Neutrophil (primary cell): ENCODE results near the gene ETFA.

Experiments
- H3K27ac ChIP-seq: fragments of 200-600 bp; sonication (generic); 2 replicates; pipeline ENCODE4 v1.5.1; 2016; ENCODE audit warnings: mild to moderate bottlenecking, moderate library complexity
- H3K27me3 ChIP-seq: fragments of 200-600 bp; sonication (generic); 2 replicates; pipeline ENCODE4 v1.6.0; 2016; ENCODE audit warnings: mild to moderate bottlenecking
- H3K36me3 ChIP-seq: fragments of 200-600 bp; sonication (generic); 2 replicates; pipeline ENCODE4 v1.5.1; 2017
- H3K4me1 ChIP-seq, 2 experiments: fragments of 200-600 bp in 1 of 2; sonication (generic) in 1 of 2; 1 replicate in 1 of 2; 2 replicates in 1 of 2; pipeline versions ENCODE4 v1.5.1 to v1.6.1; 2013 to 2016; ENCODE audit warnings: low read depth in 1 of 2, low read length in 1 of 2, mild to moderate bottlenecking in 1 of 2, moderate library complexity in 1 of 2; ENCODE audit not compliant: control insufficient read depth in 1 of 2, insufficient read depth in 1 of 2
- H3K4me3 ChIP-seq, 2 experiments: fragments of 200-600 bp in 1 of 2; sonication (generic) in 1 of 2; 1 replicate in 1 of 2; 2 replicates in 1 of 2; pipeline ENCODE4 v1.5.1; 2013 to 2016; ENCODE audit warnings: low read depth in 1 of 2, low read length in 1 of 2, mild to moderate bottlenecking in 1 of 2, moderate library complexity in 1 of 2
- H3K9me3 ChIP-seq: fragments of 200-600 bp; sonication (generic); 2 replicates; pipeline ENCODE4 v1.5.1; 2016
- TF ChIP-seq, protein P1 (sequence below): fragments of 200-600 bp; sonication (generic); IDR thresholded peaks from 2 replicates; pipeline ENCODE4 v1.5.1; 2016; ENCODE audit warnings: antibody characterized with exemption

The ETFA gene

DNA sequence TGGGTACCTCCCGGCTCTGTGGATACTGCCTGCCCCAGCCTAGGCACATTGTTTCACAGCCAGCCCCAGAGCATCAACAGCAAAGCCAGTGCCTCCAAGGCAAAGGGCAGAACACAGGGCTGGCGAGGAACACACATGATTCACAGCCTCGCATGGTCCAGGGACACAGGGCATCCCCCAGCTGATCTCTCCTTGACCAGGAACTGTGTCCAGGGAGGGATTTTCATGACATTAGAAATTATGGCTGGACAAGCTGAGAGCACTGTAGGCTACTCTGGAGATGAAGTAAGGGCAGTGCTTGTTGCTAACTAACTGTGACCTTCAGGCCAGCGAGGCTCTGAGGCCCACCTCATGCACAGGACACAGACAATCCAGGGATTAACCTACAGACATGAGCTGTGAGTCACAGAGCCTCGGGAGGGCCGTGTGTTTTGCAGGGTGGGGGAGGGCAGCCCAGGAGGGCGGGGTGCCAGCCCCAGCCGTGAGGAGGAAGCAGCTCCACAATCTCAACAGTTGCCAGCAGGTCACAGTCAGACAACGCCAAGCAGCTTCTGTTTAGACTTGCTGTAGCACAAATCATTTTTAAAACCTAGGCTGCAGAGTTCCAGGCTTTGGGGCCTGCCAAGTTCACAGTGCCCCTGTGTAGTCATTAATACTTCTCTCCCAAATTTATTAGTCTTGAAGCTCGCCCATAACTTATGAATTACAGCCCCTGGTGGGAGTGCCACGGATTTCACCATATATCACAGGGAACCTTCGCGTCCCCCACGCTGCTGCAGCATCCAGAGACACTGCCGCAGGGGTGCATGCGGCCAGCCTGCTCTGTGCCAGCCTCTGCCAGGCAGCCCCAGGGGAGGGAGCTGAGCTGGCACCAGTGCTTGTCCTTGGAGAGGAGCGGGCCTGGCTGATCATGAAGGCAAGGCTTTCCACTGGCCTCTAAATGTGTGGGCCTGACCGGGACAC is 114.7 kb downstream of the ETFA start:
- H3K36me3 ChIP-seq: no peaks in the 10 kb centered on the region
- H3K4me1 ChIP-seq: peaks cover under 1% of the 10 kb centered on the region in 2 experiments
- H3K4me3 ChIP-seq: no peak overlapping the region
- TF ChIP-seq, protein P1, sequence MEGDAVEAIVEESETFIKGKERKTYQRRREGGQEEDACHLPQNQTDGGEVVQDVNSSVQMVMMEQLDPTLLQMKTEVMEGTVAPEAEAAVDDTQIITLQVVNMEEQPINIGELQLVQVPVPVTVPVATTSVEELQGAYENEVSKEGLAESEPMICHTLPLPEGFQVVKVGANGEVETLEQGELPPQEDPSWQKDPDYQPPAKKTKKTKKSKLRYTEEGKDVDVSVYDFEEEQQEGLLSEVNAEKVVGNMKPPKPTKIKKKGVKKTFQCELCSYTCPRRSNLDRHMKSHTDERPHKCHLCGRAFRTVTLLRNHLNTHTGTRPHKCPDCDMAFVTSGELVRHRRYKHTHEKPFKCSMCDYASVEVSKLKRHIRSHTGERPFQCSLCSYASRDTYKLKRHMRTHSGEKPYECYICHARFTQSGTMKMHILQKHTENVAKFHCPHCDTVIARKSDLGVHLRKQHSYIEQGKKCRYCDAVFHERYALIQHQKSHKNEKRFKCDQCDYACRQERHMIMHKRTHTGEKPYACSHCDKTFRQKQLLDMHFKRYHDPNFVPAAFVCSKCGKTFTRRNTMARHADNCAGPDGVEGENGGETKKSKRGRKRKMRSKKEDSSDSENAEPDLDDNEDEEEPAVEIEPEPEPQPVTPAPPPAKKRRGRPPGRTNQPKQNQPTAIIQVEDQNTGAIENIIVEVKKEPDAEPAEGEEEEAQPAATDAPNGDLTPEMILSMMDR: no peak
- H3K27ac ChIP-seq: no peak overlapping the region
- H3K9me3 ChIP-seq: no peaks in the 10 kb centered on the region
- peaks cover 25% of the 10 kb centered on the region for H3K27me3 ChIP-seq

DNA sequence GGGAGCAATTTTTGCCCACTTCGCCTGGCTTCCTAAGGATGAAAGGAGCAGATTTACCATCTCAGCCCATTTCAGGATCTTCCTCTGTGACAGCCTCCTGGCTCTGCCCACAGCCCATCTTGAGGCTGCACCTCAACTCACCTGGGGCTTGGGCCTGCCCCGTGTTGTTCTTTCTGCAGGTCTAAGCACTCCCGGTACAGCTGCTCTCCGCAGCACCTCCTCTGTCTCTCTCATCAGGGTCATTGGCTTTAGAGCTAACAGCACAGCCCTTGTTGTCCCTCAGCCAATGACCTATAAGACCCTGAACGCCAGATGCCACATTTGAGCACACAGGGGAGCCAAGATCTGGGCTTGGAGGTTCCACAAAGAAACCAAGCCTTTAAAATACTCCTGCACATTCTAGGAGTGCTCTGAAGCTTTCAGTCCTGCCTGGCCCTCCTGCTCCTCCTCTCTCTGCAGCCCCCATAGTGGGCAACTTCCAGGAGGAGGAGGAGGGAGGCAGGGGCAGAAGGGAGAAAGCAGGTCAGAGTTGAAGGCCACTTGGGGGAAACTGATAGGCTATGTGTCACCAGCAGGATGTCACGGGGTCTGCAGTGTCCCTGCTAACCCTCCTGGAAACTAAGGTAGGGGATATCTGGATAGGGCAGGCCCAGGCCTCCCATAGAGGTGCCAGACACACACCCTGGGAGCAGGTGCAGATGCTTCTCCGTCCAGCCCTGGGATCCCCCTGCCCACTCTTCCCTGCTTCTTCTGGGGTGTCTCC is 115.6 kb downstream of the ETFA start:
- H3K4me1 ChIP-seq: peaks cover 9% of the 10 kb centered on the region in 2 experiments
- H3K27me3 ChIP-seq: peaks cover 34% of the 10 kb centered on the region
- H3K36me3 ChIP-seq: no peaks in the 10 kb centered on the region
- H3K4me3 ChIP-seq: no peak overlapping the region
- TF ChIP-seq, protein P1: no peak
- H3K27ac ChIP-seq: no peak overlapping the region
- no peaks in the 10 kb centered on the region for H3K9me3 ChIP-seq

DNA sequence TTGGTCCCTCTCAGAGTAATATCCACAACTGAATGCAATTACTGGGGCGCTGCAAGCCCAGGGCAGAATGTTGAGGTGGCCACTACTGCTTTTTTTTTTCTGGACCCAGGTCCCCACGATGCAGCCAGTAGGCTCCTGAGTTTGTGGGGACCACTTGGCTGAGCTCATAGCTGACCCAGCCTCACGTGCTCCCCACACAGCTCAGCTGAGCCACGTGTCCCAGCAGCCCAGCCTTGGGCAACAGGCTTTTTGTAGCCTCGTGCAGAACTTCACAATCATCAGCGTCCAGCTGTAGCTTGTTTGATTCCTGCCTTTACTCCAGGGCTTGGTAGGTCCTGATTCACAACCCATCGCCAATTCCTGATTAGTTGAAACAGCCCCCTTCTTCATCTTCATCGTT is 117.3 kb downstream of the ETFA start:
- Histone ChIP-seq H3K4me1 (peaks cover 12 to 13% of the 10 kb centered on the region in 2 experiments), H3K27ac (no peak overlapping the region), H3K27me3 (peaks cover 51% of the 10 kb centered on the region), H3K36me3 (no peaks in the 10 kb centered on the region), H3K9me3 (no peaks in the 10 kb centered on the region), H3K4me3 (no peak overlapping the region)
- TF ChIP-seq, protein P1: no peak

DNA sequence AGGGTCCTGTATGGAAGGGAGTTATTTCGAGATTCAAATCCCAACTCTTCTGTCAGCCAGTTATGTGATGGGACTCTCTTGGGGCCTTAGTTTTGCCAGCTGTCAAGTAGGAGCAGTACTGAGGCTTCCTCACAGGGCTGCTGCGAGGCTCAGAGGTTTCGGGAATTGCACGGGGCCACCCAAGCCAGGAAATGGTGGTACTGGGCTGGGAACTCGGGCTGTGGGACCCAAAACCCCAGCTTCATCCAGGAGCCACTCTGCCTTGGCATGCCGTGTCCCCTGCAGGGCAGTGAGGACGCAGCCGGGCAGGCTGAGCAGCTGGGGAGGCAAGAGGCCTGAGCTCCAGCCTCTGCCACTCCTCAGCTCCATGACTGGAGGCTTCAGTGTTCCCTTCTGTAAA is 118.6 kb downstream of the ETFA start:
- H3K36me3 ChIP-seq: no peaks in the 10 kb centered on the region
- H3K27ac ChIP-seq: no peak overlapping the region
- no peaks in the 10 kb centered on the region for H3K9me3 ChIP-seq
- TF ChIP-seq, protein P1: no peak
- no peak overlapping the region for H3K4me3 ChIP-seq
- H3K27me3 ChIP-seq: peaks cover 63% of the 10 kb centered on the region
- H3K4me1 ChIP-seq: peaks cover 12 to 13% of the 10 kb centered on the region in 2 experiments

DNA sequence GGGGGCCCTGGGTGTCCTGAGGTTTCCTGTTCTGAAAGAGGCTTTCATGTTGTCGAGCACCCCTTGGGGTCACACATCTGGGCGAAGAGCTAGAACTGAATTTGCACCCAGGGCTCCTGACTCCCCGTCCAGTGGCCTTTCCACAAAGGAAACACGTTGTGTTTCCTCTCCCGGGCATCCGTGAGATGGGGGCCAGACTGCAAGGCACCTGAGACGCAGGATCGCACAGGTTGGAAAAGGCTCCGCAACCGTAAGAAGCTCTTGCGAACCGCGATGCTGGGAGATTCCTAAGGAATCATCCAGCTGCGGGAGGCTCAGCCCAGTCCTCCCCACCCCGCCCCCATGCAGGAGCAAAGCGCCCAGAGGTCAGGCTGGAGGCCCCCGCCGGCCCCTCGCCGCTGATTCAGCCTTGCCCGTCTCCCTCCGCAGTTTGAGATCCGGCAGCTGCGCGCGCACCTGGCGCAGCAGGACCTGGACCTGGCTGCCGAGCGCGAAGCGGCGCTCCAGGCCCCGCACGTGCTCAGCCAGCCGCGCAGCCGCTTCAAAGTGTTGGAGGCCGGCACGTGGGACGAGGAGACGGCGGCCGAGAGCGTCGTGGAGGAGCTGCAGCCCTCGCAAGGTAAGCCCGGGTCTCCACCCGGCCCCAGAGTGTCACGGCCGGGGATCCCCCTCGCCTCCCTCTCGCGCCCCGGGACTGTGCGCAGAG is 119.6 kb downstream of the ETFA start:
- no peak overlapping the region for H3K27ac ChIP-seq
- TF ChIP-seq, protein P1: no peak
- H3K36me3 ChIP-seq: no peaks in the 10 kb centered on the region
- H3K4me3 ChIP-seq: no peak overlapping the region
- H3K4me1 ChIP-seq: peaks cover 12 to 13% of the 10 kb centered on the region in 2 experiments
- no peaks in the 10 kb centered on the region for H3K9me3 ChIP-seq
- H3K27me3 ChIP-seq: peaks cover 64% of the 10 kb centered on the region
